ENCODE results near the gene LCE2A. TPM values are rescaled to one million over a fixed set of nuclear protein-coding genes. Genes with fewer than 3 reads are reported as not detected.

LCE2A gene
- polyA plus RNA-seq, 1 donor (not counting 4 experiments of a cell fraction or from before 2014, with no cell fraction given) = 0.16 TPM

DNA sequence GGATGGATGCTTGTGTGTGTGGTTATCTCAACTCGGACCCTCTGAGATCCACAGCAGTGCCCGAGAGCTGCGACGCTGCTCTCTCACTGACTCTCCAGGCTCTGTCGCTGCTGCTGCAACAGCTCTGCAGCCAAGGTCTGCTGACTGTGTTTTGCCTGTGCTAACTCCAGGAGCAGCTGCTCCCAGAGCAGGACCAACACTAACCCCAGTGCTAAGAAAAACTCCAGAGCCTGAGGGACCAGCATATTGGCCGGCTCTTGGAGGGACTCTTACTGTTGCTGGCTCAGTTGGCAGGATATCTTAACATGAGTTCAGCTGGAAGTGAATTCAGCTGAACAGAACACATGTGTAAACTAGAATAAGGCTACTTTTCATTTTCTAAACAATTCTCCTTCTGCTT lies 18.7 kb upstream of the LCE2A start:
- Histone ChIP-seq H3K36me3 (ENCODE audit: control insufficient read depth in 2 of 2, extremely low read depth in 1 of 2, insufficient read depth in 2 of 2, low read length in 2 of 2) (no peaks in the 10 kb centered on the region), H3K9me3 (ENCODE audit: control insufficient read depth, low read depth, low read length) (no peaks in the 10 kb centered on the region), H3K9me1 (ENCODE audit: control insufficient read depth, extremely low read depth, insufficient read depth, low read length) (no peaks in the 10 kb centered on the region), H3K4me2 (ENCODE audit: control insufficient read depth, extremely low read depth, insufficient read depth, low read depth, low read length) (no peak overlapping the region), H3K79me2 (ENCODE audit: control insufficient read depth, insufficient read depth, low read length) (no peaks in the 10 kb centered on the region), H3K4me3 (ENCODE audit: control insufficient read depth in 2 of 3, extremely low read depth in 1 of 3, insufficient read depth in 2 of 3, low read depth in 1 of 3, low read length in 3 of 3) (no peak overlapping the region), H3K9ac (ENCODE audit: control insufficient read depth, extremely low read depth, insufficient read depth, low read length) (no peak overlapping the region), H3K27ac (ENCODE audit: control insufficient read depth, insufficient read depth, low read length) (no peak overlapping the region), H3K4me1 (ENCODE audit: control insufficient read depth, extremely low read depth, insufficient read depth, low read length) (no peaks in the 10 kb centered on the region), H4K20me1 (ENCODE audit: control insufficient read depth, extremely low read depth, insufficient read depth, low read length) (no peaks in the 10 kb centered on the region), H2AFZ (ENCODE audit: control insufficient read depth, low read length) (no peak overlapping the region), H3K27me3 (ENCODE audit: control insufficient read depth, extremely low read depth, insufficient read depth, low read length) (peaks cover 17% of the 10 kb centered on the region)
- TF ChIP-seq CTCF (optimal IDR thresholded peaks at IDR 0.05 in 1 of 3, IDR thresholded peaks at IDR 0.05 in 1 of 3, conservative IDR thresholded peaks at IDR 0.05 in 1 of 3; ENCODE audit: extremely low read depth in 1 of 3, insufficient read depth in 2 of 3, low read length in 3 of 3) (no peak), EZH2 (IDR thresholded peaks at IDR 0.05; ENCODE audit: low read length) (no peak)
- no peak for FAIRE-seq
- dilution Hi-C loops (cut with MboI; ENCODE audit: extremely low pct_ligation_motif_present, low sequenced_read_pairs) = no loop called here
- DNase-seq (ENCODE audit: low read depth, low spot score) = no peak

DNA sequence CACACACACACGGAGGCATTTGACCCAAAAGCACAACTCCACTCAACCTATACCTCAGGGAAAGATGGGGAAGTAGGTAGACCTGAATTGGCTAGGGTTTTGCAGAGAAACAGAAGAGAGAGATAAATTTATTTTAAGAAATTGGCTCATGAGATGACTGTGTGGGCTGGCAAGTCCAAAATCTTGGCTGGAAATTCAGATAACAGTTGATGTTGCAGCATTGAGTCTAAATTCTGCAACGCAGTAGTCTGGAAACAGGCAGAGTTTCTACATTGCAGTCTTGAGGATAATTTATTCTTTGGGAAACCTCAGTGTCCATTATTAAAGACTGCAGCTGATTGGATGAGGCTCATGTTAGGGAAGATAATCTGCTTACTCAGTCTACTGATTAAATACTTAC lies 16.5 kb upstream of the LCE2A start:
- no peaks in the 10 kb centered on the region for H3K4me1 ChIP-seq (ENCODE audit: control insufficient read depth, extremely low read depth, insufficient read depth, low read length)
- no peaks in the 10 kb centered on the region for H4K20me1 ChIP-seq (ENCODE audit: control insufficient read depth, extremely low read depth, insufficient read depth, low read length)
- dilution Hi-C loops (cut with MboI; ENCODE audit: extremely low pct_ligation_motif_present, low sequenced_read_pairs) = no loop called here
- no peak overlapping the region for H3K27ac ChIP-seq (ENCODE audit: control insufficient read depth, insufficient read depth, low read length)
- H3K36me3 ChIP-seq (ENCODE audit: control insufficient read depth in 2 of 2, extremely low read depth in 1 of 2, insufficient read depth in 2 of 2, low read length in 2 of 2) = no peaks in the 10 kb centered on the region
- no peak overlapping the region for H3K9ac ChIP-seq (ENCODE audit: control insufficient read depth, extremely low read depth, insufficient read depth, low read length)
- TF ChIP-seq CTCF (optimal IDR thresholded peaks at IDR 0.05 in 1 of 3, IDR thresholded peaks at IDR 0.05 in 1 of 3, conservative IDR thresholded peaks at IDR 0.05 in 1 of 3; ENCODE audit: extremely low read depth in 1 of 3, insufficient read depth in 2 of 3, low read length in 3 of 3) = no peak
- TF ChIP-seq EZH2 (IDR thresholded peaks at IDR 0.05; ENCODE audit: low read length) = no peak
- no peak overlapping the region for H2AFZ ChIP-seq (ENCODE audit: control insufficient read depth, low read length)
- H3K79me2 ChIP-seq (ENCODE audit: control insufficient read depth, insufficient read depth, low read length) = no peaks in the 10 kb centered on the region
- no peaks in the 10 kb centered on the region for H3K9me3 ChIP-seq (ENCODE audit: control insufficient read depth, low read depth, low read length)
- H3K4me2 ChIP-seq (ENCODE audit: control insufficient read depth, extremely low read depth, insufficient read depth, low read depth, low read length) = no peak overlapping the region
- H3K27me3 ChIP-seq (ENCODE audit: control insufficient read depth, extremely low read depth, insufficient read depth, low read length) = peaks cover 17% of the 10 kb centered on the region
- DNase-seq (ENCODE audit: low read depth, low spot score) (no peak), FAIRE-seq (no peak)
- H3K4me3 ChIP-seq (ENCODE audit: control insufficient read depth in 2 of 3, extremely low read depth in 1 of 3, insufficient read depth in 2 of 3, low read depth in 1 of 3, low read length in 3 of 3) = no peak overlapping the region
- no peaks in the 10 kb centered on the region for H3K9me1 ChIP-seq (ENCODE audit: control insufficient read depth, extremely low read depth, insufficient read depth, low read length)
